Purkinje cell (primary cell): ENCODE data around the gene NFX1. TPM values are rescaled to one million over a fixed set of nuclear protein-coding genes. Genes with fewer than 3 reads are reported as not detected.

Experiments
- polyA plus RNA-seq: library from polyadenylated mRNA; unstranded; fragments of >200 nt; fragmentation: Nextera tagmentation; gene quantifications from 2 replicates; pipeline ENCODE4 v1.2.1, GENCODE V29; 2014

Gene NFX1
- polyA plus RNA-seq: 6.7 and 14.3 TPM in 2 replicates

GRCh38 chr9:33290247-33291030 is at the start of gene NFX1:
Gene NFX1, plus strand, starts transcription at chr9:33290516. Its CDS starts 57 bp downstream, at chr9:33290573.

GRCh38 chr9:33264473-33265177 is 25.7 kb upstream of the NFX1 start, which contains the start of the genes BAG1 and CHMP5:
Gene BAG1, minus strand, starts transcription at chr9:33264708.
Gene CHMP5, plus strand, starts transcription at chr9:33265049. Its CDS starts 30 bp downstream, at chr9:33265079.

GRCh38 chr9:33402371-33402770 is 112.1 kb downstream of the NFX1 start, which contains the start of gene AQP7:
Gene AQP7, minus strand, starts transcription at chr9:33402568. Its CDS starts 1,306 bp downstream, at chr9:33401262.

Other genes starting within 250 kb of the NFX1 start
- gene SMU1, start 213.8 kb upstream of the NFX1 start, polyA plus RNA-seq: 19.0 and 19.2 TPM in 2 replicates
- gene B4GALT1, start 123.2 kb upstream of the NFX1 start, polyA plus RNA-seq: 0.62 and 1.4 TPM in 2 replicates
- gene SPINK4, start 50.3 kb upstream of the NFX1 start, polyA plus RNA-seq: not detected in 2 replicates
- 30.4 and 44.0 TPM in 2 replicates for gene BAG1, start 25.8 kb upstream of the NFX1 start, polyA plus RNA-seq
- 250 and 278 TPM in 2 replicates for gene CHMP5, start 25.5 kb upstream of the NFX1 start, polyA plus RNA-seq
- not detected in 2 replicates for gene AQP7, start 112.1 kb downstream of the NFX1 start, polyA plus RNA-seq
- 3.4 and 4.7 TPM in 2 replicates for gene AQP3, start 157.1 kb downstream of the NFX1 start, polyA plus RNA-seq
- gene NOL6, start 183.4 kb downstream of the NFX1 start, polyA plus RNA-seq: 12.9 and 14.9 TPM in 2 replicates
- gene ANKRD18B, start 233.7 kb downstream of the NFX1 start, polyA plus RNA-seq: 4.1 and 7.4 TPM in 2 replicates